ENCODE measurements around the gene EIF2B4. TPM values are rescaled to one million over a fixed set of nuclear protein-coding genes. Genes with fewer than 3 reads are reported as not detected.
A peak's percentile ranks its signal among the peaks of the same experiment; 100 is the strongest.

EIF2B4 gene
- total and polyA plus RNA-seq, 2 of the 8 experiments (the other 6 are each of a cell fraction or from before 2014, with no cell fraction given), result 60.0 to 63.2 TPM

DNA sequence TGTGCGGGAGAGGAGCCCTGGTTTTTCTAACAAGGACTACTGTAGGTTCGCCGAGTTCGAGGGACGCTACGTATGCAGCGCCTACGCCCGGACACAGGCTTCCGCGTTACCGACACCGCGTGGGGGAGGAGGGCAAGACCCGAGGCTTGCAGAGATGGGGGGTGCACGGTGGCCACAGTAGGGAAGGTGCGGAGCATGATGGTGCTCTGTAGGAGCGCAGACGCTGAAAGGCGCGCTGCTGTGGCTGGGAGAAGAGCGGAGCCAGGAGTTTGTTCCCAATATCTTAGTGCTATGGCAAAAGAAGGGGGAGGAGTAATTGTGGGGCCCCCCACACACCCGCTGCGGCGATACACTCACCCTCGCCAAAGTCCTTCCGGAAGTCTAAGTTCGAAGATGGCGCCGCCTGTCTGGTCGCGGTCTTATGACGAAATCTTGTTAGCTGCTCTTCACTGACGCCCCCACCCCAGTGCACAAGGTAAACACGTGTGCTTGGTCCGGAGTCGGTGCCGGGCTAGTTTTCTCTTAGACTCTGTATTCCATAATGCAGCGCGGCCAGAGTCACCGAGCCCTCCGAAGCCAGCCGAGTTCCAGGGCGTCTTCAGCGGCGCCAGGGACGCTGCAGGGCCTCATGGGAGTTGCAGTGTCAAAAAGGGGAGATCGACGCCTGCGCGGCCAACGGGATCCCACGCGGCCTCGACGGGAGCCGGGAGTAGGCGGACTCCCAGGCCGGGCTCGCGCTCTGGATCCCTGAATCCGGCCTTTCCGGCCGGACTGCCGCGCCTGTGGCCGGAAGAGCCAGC, 13.6 kb downstream of the EIF2B4 start, which contains the start of gene GTF3C2:
Gene GTF3C2 (minus strand): TSS at position 383 of the 800 bp plus-strand sequence. CDS start 13,210 bp downstream, outside the sequence.
- no peaks in the 10 kb centered on the region; the same call in 1 of the 2 replicates for H3K79me1 ChIP-seq (ENCODE audit: low read depth, low read length)
- H3K4ac ChIP-seq (replicated peaks; ENCODE audit: insufficient read length, low read depth, low read length), result peak within 1 kb of the TSS; percentile 81
- no peaks in the 10 kb centered on the region for H3K23me2 ChIP-seq (ENCODE audit: low read depth, low read length)
- H4K8ac ChIP-seq (ENCODE audit: extremely low read depth, insufficient read depth, low read length), result peak within 1 kb of the TSS; percentile 96
- H3K4me2 ChIP-seq (ENCODE audit: insufficient read depth in 1 of 2, low read depth in 2 of 2, low read length in 2 of 2), result peak within 1 kb of the TSS; percentile 63 to 69
- no peak within 1 kb of the TSS for H2BK15ac ChIP-seq (ENCODE audit: low read length)
- no peak within 1 kb of the TSS for H3K14ac ChIP-seq (ENCODE audit: insufficient read length)
- H3K36me3 ChIP-seq (ENCODE audit: control insufficient read depth in 2 of 4, insufficient read depth in 4 of 4, low read length in 3 of 4), result no peaks in the 10 kb centered on the region
- H2BK12ac ChIP-seq (ENCODE audit: low read depth, low read length), result peak within 1 kb of the TSS; percentile 73
- 2% methylated on average over 54 of the region's 67 CpGs; no CpG with 5 or more reads in 1 of the 2 experiments for WGBS, 2 experiments (ENCODE audit: extremely low coverage in 1 of 2, insufficient coverage in 1 of 2, insufficient read length in 1 of 2, insufficient replicate concordance in 2 of 2, low coverage in 1 of 2, low lambda C conversion rate in 2 of 2, missing lambda C conversion rate in 1 of 2)
- DNase-seq (ENCODE audit: low read depth in 1 of 2, low spot score in 2 of 2) (peak; percentile 92 to 93), FAIRE-seq (no peak)
- no peak within 1 kb of the TSS; the same call in 1 of the 2 replicates for H2AK5ac ChIP-seq (ENCODE audit: low read depth, low read length)
- peak within 1 kb of the TSS; percentile 94 for H2BK5ac ChIP-seq (ENCODE audit: low read depth, low read length)
- peak within 1 kb of the TSS; percentile 68 to 97 (median 90) for H3K4me3 ChIP-seq (ENCODE audit: extremely low read depth in 1 of 4, insufficient read depth in 2 of 4, low read depth in 3 of 4, low read length in 4 of 4)
- H2BK120ac ChIP-seq (replicated peaks; ENCODE audit: low read depth, low read length), result no peak within 1 kb of the TSS
- peak within 1 kb of the TSS; percentile 96 for H4K91ac ChIP-seq (replicated peaks; ENCODE audit: insufficient read length, low read length)
- no peaks in the 10 kb centered on the region for H3K9me3 ChIP-seq (ENCODE audit: insufficient read depth in 2 of 2, low read depth in 1 of 2, low read length in 1 of 2)
- H2BK20ac ChIP-seq (ENCODE audit: low read length), result no peak within 1 kb of the TSS
- H4K20me1 ChIP-seq (replicated peaks in 1 of 2; ENCODE audit: control insufficient read depth in 1 of 2, insufficient read depth in 2 of 2, low read length in 2 of 2), result peaks cover 0 to 3% of the 10 kb centered on the region in 2 experiments
- POLR2A ChIA-PET (ENCODE audit: partially characterized antibody), result interaction anchor here (0.7 to 9.5 kb wide), 43 partner anchors 7 to 327 kb away, joined by 3 to 135 read pairs (median 4); partner anchors contain the start of genes CAD, EIF2B4, FNDC4 and MPV17
- H3K56ac ChIP-seq (replicated peaks; ENCODE audit: insufficient read length, low read depth, low read length), result peak within 1 kb of the TSS; percentile 91
- peak within 1 kb of the TSS; percentile 89 for H3K18ac ChIP-seq (ENCODE audit: extremely low read depth, low read length)
- peak within 1 kb of the TSS; percentile 95 for H3K27ac ChIP-seq (ENCODE audit: low read depth, low read length)
- peak within 1 kb of the TSS; percentile 85 for H4K5ac ChIP-seq (ENCODE audit: insufficient read length, low read depth, low read length)
- H3K4me1 ChIP-seq (replicated peaks in 1 of 4; ENCODE audit: control insufficient read depth in 3 of 4, insufficient read depth in 4 of 4, low read length in 3 of 4), result peaks cover 0 to 12% (median 4%) of the 10 kb centered on the region in 4 experiments; a peak in 4 of 7 replicates
- CTCF ChIA-PET (ENCODE audit: partially characterized antibody), result interaction anchor here (0.6 to 1.2 kb wide), 6 partner anchors 10 to 53 kb away, joined by 3 to 5 read pairs (median 3); no protein-coding TSS in a partner anchor
- H3K23ac ChIP-seq (ENCODE audit: insufficient read length), result no peak within 1 kb of the TSS
- H3K27me3 ChIP-seq (replicated peaks in 1 of 4; ENCODE audit: control insufficient read depth in 3 of 4, extremely low read depth in 1 of 4, insufficient read depth in 3 of 4, low read length in 3 of 4), result no peaks in the 10 kb centered on the region
- H2AFZ ChIP-seq (ENCODE audit: low read length), result peak within 1 kb of the TSS; percentile 66; the same call in 1 of the 2 replicates
- peak within 1 kb of the TSS; percentile 61 to 98 (median 96) for H3K9ac ChIP-seq (replicated peaks in 1 of 4; ENCODE audit: extremely low read depth in 1 of 4, low read depth in 3 of 4, low read length in 3 of 4)
- peaks cover 11 to 57% of the 10 kb centered on the region in 2 experiments; a peak in 3 of 4 replicates for H3K79me2 ChIP-seq (ENCODE audit: control insufficient read depth in 1 of 2, insufficient read depth in 2 of 2, low read length in 2 of 2)
- no peak for TF ChIP-seq RXRA (IDR thresholded peaks at IDR 0.05; ENCODE audit: insufficient read depth, low read depth, low read length)
- no peak for TF ChIP-seq NRF1 (IDR thresholded peaks at IDR 0.05; ENCODE audit: low read depth, low read length)
- peak; percentile 98 for TF ChIP-seq CREB1 (IDR thresholded peaks at IDR 0.05)
- TF ChIP-seq ASH2L (IDR thresholded peaks at IDR 0.05; ENCODE audit: low read length), result peak; percentile 70
- no peak for TF ChIP-seq GABPA (IDR thresholded peaks at IDR 0.05; ENCODE audit: borderline replicate concordance, insufficient read depth, low read length)
- TF ChIP-seq, protein P1, sequence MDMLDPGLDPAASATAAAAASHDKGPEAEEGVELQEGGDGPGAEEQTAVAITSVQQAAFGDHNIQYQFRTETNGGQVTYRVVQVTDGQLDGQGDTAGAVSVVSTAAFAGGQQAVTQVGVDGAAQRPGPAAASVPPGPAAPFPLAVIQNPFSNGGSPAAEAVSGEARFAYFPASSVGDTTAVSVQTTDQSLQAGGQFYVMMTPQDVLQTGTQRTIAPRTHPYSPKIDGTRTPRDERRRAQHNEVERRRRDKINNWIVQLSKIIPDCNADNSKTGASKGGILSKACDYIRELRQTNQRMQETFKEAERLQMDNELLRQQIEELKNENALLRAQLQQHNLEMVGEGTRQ (IDR thresholded peaks at IDR 0.05; ENCODE audit: low read length), result peak; percentile 49; the same call in 1 of the 2 replicates
- TF ChIP-seq TEAD4 (IDR thresholded peaks at IDR 0.05; ENCODE audit: low read depth, low read length), result no peak
- peak; percentile 74 for TF ChIP-seq TAF7 (optimal IDR thresholded peaks at IDR 0.05; ENCODE audit: borderline replicate concordance, low read depth, low read length)
- peak; percentile 77 for TF ChIP-seq KDM5A (IDR thresholded peaks at IDR 0.05; ENCODE audit: low read length)
- peak; percentile 78 for TF ChIP-seq TAF1 (IDR thresholded peaks at IDR 0.05; ENCODE audit: low read depth, low read length)
